Body of pancreas (tissue), 4 donors: ENCODE results near the gene TPM1. TPM values are rescaled to one million over a fixed set of nuclear protein-coding genes. Genes with fewer than 3 reads are reported as not detected.

Experiments used
- ATAC-seq: fragments of 150-250 bp; one replicate; pipeline ENCODE4 v1.9.1; 2016
- DNase-seq, 4 donors: peaks; one replicate each; pipeline ENCODE4 v3.0.0-alpha.2; 2019
- H3K27ac ChIP-seq, 4 donors: fragments of 200-600 bp; sonication (generic); 1 replicate in 3 of 4; 2 replicates in 1 of 4; pipeline versions ENCODE4 v1.5.1 to v1.6.1; 2016 to 2019; ENCODE audit warnings: mild to moderate bottlenecking in 1 of 4, mixed read lengths in 1 of 4, moderate library complexity in 1 of 4
- H3K27me3 ChIP-seq, 2 donors: fragments of 200-600 bp; sonication (generic); one replicate each; pipeline ENCODE4 v1.6.0; 2016; ENCODE audit warnings: mild to moderate bottlenecking in 1 of 2
- H3K36me3 ChIP-seq, 2 donors: fragments of 200-600 bp; sonication (generic); replicated peaks in 1 of 2; 2 replicates each; pipeline ENCODE4 v1.5.1; 2016; ENCODE audit warnings: low read depth in 2 of 2; ENCODE audit not compliant: insufficient read depth in 1 of 2
- H3K4me1 ChIP-seq: fragments of 200-600 bp; sonication (generic); one replicate; pipeline ENCODE4 v1.6.0; 2016
- H3K4me3 ChIP-seq, 2 donors: fragments of 200-600 bp; sonication (generic); 1 replicate in 1 of 2; 2 replicates in 1 of 2; pipeline ENCODE4 v1.5.1; 2016 to 2019
- H3K9me3 ChIP-seq, 3 donors: fragments of 200-600 bp; sonication (generic); 1 replicate in 2 of 3; 2 replicates in 1 of 3; pipeline ENCODE4 v1.5.1; 2016
- POLR2A ChIP-seq, 3 donors: fragments of 450-650 bp; IDR thresholded peaks; one replicate each; pipeline ENCODE4 v1.6.1; 2016; ENCODE audit warnings: antibody characterized with exemption in 3 of 3, mild to moderate bottlenecking in 2 of 3
- WGBS, 2 donors: methylation state at CpG; one replicate each; pipeline ENCODE4 v1.1.5; 2017; 5-methylcytosine and 5-hydroxymethylcytosine counted together
- intact Hi-C: fragments of 100-400 bp; cut with DNase I; formaldehyde crosslinking; loops from one replicate; pipeline ENCODE4 v1.15.1; 2023
- total RNA-seq, 2 donors: library from RNA; depleted of rRNA; stranded (reverse); fragments of >200 nt; gene quantifications; one replicate each; pipeline ENCODE4 v1.1.0, GENCODE V29; 2016
- TF ChIP-seq, protein P1 (sequence below), 7 experiments: fragments of 450-650 bp in 4 of 7; fragments of 200-600 bp in 3 of 7; sonication (generic) in 3 of 7; IDR thresholded peaks; one replicate each; pipeline ENCODE4 v1.5.1; 2016 to 2019; ENCODE audit warnings: antibody characterized with exemption in 7 of 7

TPM1 gene
- total RNA-seq, 2 donors from 2014 or later = 417 to 435 TPM

- WGBS, 2 donors = 60 to 62% methylated on average over 3 of the region's 3 CpGs
- Histone ChIP-seq H3K27ac (no peak overlapping the region), H3K27me3 (no peaks in the 10 kb centered on the region), H3K4me3 (no peak overlapping the region), H3K9me3 (no peaks in the 10 kb centered on the region), H3K36me3 (no peaks in the 10 kb centered on the region), H3K4me1 (peaks cover 13% of the 10 kb centered on the region)
- TF ChIP-seq, protein P1, sequence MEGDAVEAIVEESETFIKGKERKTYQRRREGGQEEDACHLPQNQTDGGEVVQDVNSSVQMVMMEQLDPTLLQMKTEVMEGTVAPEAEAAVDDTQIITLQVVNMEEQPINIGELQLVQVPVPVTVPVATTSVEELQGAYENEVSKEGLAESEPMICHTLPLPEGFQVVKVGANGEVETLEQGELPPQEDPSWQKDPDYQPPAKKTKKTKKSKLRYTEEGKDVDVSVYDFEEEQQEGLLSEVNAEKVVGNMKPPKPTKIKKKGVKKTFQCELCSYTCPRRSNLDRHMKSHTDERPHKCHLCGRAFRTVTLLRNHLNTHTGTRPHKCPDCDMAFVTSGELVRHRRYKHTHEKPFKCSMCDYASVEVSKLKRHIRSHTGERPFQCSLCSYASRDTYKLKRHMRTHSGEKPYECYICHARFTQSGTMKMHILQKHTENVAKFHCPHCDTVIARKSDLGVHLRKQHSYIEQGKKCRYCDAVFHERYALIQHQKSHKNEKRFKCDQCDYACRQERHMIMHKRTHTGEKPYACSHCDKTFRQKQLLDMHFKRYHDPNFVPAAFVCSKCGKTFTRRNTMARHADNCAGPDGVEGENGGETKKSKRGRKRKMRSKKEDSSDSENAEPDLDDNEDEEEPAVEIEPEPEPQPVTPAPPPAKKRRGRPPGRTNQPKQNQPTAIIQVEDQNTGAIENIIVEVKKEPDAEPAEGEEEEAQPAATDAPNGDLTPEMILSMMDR (IDR thresholded peaks at IDR 0.05) = no peak
- TF ChIP-seq POLR2A (IDR thresholded peaks at IDR 0.05) = no peak
- ATAC-seq = no peak
- DNase-seq = no peak
- intact Hi-C loops = no loop called here
These were observed 32.2 kb upstream of the TPM1 start for GRCh38 chr15:63010386-63010785.

DNA sequence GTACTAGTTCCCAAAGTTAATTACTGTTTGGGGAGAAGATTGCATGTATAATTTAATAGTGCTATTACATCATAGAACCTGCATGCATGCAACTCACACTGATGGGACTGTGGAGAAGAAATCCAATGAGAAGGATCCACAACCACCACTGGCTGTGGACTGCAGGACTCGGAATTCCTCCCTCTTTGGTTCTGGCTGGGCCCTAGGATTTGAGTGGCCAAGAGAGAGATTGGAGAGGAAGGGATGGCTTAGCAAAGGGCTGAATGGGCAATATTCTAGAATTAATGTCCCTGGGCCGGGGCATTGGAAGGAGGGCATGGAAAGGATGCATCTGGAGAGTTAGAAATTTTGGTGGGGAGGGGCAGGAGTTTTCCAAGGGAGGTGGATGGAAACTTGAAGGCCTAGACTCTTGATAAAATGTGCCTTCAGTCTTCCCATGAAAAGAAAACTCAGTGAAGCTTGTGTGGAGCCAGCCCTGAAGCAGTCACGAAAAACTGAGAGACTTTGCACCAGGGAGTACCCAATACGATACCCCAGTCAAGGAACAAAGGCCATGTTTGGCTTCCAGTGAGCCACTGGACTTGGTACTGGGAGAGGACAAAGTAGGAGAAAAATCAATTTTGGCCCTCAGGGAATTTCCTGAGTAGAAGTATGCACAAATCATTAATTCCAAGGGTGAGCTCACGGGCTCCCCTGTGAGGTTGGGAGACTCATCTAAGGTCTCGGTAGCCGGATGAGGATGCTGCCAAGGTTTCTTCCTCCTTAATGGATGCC, 31.4 kb upstream of the TPM1 start:
- ATAC-seq (no peak), DNase-seq (no peak)
- Histone ChIP-seq H3K36me3 (no peaks in the 10 kb centered on the region), H3K4me1 (peaks cover 16% of the 10 kb centered on the region), H3K27me3 (no peaks in the 10 kb centered on the region), H3K4me3 (no peak overlapping the region), H3K27ac (no peak overlapping the region), H3K9me3 (no peaks in the 10 kb centered on the region)
- 75 to 93% methylated on average over 7 of the region's 7 CpGs for WGBS, 2 donors
- intact Hi-C loops = no loop called here
- no peak for TF ChIP-seq POLR2A (IDR thresholded peaks at IDR 0.05)
- TF ChIP-seq, protein P1 (IDR thresholded peaks at IDR 0.05) = no peak

- intact Hi-C loops = no loop called here
- 97 to 98% methylated on average over 5 to 6 of the region's 6 CpGs for WGBS, 2 donors
- Histone ChIP-seq H3K9me3 (no peaks in the 10 kb centered on the region), H3K4me3 (no peak overlapping the region), H3K36me3 (no peaks in the 10 kb centered on the region), H3K4me1 (peaks cover 19% of the 10 kb centered on the region), H3K27ac (no peak overlapping the region), H3K27me3 (no peaks in the 10 kb centered on the region)
- ATAC-seq = no peak
- DNase-seq = no peak
- no peak for TF ChIP-seq POLR2A (IDR thresholded peaks at IDR 0.05)
- TF ChIP-seq, protein P1 (IDR thresholded peaks at IDR 0.05) = no peak
These were observed 30.1 kb upstream of the TPM1 start for GRCh38 chr15:63012444-63012843.

- WGBS, 2 donors = 77 to 80% methylated on average over 11 of the region's 11 CpGs
- no peak for ATAC-seq
- intact Hi-C loops = no loop called here
These were observed 29.3 kb upstream of the TPM1 start for GRCh38 chr15:63013052-63013808.

GRCh38 chr15:63014578-63014977, 28.0 kb upstream of the TPM1 start:
- H3K36me3 ChIP-seq = no peaks in the 10 kb centered on the region
- 82 to 84% methylated on average over 4 of the region's 4 CpGs for WGBS, 2 donors
- intact Hi-C loops = no loop called here
- no peak for DNase-seq
- no peak for ATAC-seq
- no peak for TF ChIP-seq POLR2A (IDR thresholded peaks at IDR 0.05)
- TF ChIP-seq, protein P1 (IDR thresholded peaks at IDR 0.05) = no peak
- no peak overlapping the region for H3K27ac ChIP-seq
- no peaks in the 10 kb centered on the region for H3K9me3 ChIP-seq
- H3K4me3 ChIP-seq = no peak overlapping the region
- H3K4me1 ChIP-seq = peaks cover 21% of the 10 kb centered on the region
- H3K27me3 ChIP-seq = no peaks in the 10 kb centered on the region

More at GRCh38 chr15:63013052-63013808, 29.3 kb upstream of the TPM1 start:
- Histone ChIP-seq H3K4me1 (peaks cover 19% of the 10 kb centered on the region), H3K27ac (no peak overlapping the region), H3K27me3 (no peaks in the 10 kb centered on the region), H3K36me3 (no peaks in the 10 kb centered on the region), H3K9me3 (no peaks in the 10 kb centered on the region), H3K4me3 (no peak overlapping the region)
- TF ChIP-seq POLR2A (IDR thresholded peaks at IDR 0.05) = no peak
- no peak for DNase-seq
